Left colon (tissue), 2 donors: ENCODE results near the gene IL16. TPM values are rescaled to one million over a fixed set of nuclear protein-coding genes. Genes with fewer than 3 reads are reported as not detected.

Source experiments
- ATAC-seq: fragments of 200-7000 bp; cut with Tn5 transposase; one replicate; pipeline ENCODE4 v1.9.1; 2020; ENCODE audit warnings: mild to moderate bottlenecking, moderate library complexity
- DNase-seq, 2 donors: peaks; one replicate each; pipeline ENCODE4 v3.0.0-alpha.2; 2020
- intact Hi-C, 2 donors: fragments of 100-400 bp; cut with DNase I in 1 of 2; cut with micrococcal nuclease in 1 of 2; formaldehyde crosslinking; loops; one replicate each; pipeline versions ENCODE4 v1.11.2 to v1.14.0; 2022; cut with DNase I, micrococcal nuclease
- total RNA-seq, 2 donors: library from RNA; stranded (reverse); fragmentation: NEBNext Ultra II Directional; extraction: Animal tissue kit (Norgen Biotek cat#: 25700); gene quantifications; one replicate each; pipeline ENCODE4 v1.2.1, GENCODE V29; 2021
- donor health status: DM: no; HTN: no; CAD: no.
- donor health status: DM: yes; HTN: yes; CAD: no.

IL16 gene
- total RNA-seq, 2 donors from 2014 or later: 2.1 to 9.2 TPM

DNA sequence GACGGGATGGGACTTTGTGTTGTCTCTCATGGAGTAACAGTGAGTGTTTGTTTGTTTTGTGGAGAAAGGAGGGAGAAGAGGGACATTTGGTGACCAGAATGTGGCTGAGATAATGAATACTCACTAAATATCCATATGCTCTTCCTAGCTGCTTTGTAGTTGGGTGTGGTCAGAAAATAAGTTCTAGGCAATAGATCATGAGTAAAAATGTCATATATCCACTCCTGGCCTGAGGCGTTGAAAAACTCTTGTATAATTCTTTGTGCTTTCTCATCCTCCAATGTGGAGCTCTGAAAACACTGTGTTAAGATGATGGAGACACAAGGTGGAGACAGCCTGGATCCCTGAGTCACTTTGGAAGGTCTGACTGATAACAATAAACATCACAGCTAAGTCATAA lies 28.0 kb upstream of the IL16 start:
- ATAC-seq: no peak
- DNase-seq: no peak
- intact Hi-C loops: no loop called here

DNA sequence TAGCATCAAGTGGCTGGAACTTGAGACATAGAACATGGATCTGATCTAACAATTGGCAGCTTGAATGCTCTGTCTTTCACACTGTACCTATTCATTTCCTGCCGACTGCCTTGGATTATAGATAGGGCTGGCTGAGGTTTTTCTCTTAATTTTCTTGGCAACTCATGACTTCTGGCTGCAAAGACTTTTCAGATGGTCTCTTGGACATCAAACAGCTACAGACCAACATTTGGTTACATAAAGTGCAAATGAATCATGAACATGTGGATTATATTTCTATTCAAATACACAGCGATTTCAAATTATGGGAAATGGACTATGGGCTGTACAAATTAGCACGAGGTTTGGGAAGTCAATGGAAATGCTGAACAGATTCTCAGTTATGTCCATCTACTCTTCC lies 26.2 kb upstream of the IL16 start:
- ATAC-seq (no peak), DNase-seq (no peak)
- intact Hi-C loops: no loop called here

DNA sequence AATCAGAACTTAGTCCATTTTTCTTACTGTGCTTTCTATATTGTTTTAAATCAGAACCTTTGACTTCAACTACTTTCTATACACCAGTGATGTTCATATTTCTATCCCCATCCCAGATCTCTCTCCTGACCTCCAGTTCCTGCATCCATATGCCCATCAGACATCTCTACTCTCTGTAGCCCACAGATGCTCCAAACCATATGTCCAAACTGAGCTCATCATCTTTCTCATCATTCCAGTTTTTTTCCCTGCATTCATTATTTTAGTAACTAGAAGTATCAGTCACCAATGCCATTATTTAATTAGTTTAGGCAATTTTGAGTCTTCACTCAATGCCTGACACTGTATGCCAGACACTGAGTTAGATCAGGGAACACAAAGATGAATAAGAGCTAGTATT lies 25.4 kb upstream of the IL16 start:
- intact Hi-C loops: no loop called here
- DNase-seq (no peak), ATAC-seq (no peak)

DNA sequence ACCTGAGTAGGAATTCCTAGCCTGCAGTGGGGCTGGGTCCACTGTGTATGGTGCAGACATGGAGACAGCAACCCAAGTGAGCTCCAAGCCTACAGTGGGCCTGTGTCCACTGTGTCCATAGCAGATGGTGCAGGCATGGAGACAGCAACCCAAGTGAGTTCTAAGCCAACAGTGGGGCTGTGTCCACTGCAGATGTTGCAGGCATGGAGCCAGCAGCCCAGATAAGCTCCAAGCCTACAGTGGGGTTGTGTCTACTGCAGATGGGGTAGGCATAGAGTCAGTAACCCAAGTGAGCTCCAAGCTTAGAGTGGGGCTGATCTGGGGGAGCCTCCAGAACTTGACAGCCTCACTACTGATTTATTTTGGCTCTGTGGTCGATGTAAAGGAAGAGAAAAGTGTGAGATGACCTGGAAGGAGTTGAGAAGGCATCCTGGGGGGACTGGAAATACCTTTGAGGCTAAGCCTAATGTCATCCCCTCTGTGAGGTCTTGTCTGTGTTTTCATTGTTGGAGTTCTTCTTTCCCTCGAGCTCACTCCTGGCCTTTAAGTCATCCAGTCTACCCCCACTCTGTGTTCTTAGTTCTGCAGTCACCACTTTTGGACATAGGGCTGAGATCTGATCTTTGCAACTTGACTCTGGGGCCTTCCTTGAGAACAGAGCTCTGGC lies 22.4 kb upstream of the IL16 start:
- intact Hi-C loops: no loop called here
- ATAC-seq (no peak), DNase-seq (no peak)

DNA sequence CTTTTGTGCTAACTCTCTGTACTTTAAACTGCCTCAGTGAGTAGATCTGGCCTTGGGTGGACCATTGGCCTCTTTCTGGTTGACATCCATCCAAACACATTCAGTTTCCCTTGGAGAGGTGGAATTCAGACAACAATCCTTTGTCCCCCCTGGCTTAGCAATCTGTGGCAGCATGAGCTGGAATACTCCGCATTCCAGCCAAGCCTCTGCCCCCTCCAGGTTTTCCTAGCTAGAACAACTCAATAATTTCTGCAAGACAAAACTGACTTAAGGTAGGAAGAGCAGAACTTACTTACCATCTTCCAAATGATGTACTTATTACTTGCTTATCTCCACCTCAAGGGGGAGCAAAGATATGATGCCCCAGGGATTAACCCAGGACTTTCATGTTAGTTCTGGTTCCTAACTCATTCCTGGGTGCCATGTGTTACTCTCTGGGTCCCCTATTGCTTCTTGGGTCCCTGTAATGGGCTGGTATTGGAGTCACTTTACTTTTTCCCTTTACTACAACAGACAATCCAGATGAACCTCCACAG lies 21.8 kb upstream of the IL16 start:
- intact Hi-C loops: no loop called here
- ATAC-seq: no peak
- DNase-seq: no peak

DNA sequence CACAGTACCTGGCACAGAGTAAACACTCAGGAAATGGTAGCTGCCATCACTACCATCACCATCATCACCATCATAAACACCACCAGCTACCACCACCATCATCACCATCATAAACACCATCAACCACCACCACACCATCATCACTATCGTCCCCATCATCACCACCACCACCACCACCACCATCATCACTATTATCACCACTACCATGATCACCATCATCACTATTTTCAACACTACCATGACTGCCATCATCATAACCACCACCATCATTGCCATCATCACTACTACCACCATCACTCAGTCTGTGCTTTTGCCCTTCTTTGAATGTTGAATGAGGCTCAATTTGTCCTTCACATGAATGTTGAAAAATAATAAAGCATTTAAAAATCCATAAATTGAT lies 21.2 kb upstream of the IL16 start:
- no peak for DNase-seq
- intact Hi-C loops: no loop called here
- no peak for ATAC-seq

DNA sequence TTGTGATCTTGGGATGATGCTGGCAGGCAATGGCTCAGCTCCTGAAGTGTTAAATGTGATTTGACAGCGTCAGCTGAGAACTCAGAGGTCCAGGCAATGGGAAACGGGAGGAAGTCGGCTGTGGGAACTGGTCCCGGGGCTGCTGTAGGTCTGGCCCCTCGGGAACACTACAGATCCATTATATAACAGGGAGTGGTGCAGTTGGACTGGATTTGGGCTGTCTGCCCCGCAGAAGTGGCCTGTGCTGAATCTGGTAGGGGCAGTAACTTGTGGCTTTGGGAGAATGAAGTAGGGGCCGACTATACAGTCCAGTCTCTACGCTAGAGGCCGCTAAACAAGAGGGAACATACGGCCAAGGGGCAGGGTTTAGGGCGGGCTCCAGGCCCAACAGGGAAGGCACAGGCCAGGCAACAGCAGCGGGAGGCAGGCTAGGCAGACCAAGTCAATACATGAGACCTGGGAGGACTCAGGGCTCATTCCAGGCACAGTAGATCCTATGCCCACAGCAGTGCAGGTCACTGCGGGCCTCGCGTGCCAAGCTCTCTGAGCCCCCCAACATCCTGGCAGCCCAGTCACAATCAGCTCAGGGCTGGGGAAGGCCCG lies 20.3 kb upstream of the IL16 start:
- ATAC-seq: no peak
- intact Hi-C loops: no loop called here
- no peak for DNase-seq

DNA sequence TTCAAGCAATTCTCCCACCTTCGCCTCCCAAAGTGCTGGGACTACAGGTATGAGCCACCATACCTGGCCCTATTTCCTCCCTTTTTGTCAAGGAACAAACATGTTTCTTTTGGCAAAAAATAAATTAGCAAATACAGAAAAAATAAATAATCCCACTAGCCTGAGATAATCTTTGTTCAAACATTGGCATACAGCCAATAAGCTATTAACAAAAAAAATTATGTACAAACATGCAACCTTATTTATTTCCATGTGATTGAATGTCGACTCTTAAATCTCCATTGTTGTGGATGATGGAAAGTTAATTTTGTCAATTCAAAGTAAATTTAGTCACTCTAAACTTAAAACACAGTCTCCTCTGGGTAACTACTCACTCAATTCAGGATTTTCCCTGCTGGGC lies 18.3 kb upstream of the IL16 start:
- intact Hi-C loops: no loop called here
- no peak for DNase-seq

DNA sequence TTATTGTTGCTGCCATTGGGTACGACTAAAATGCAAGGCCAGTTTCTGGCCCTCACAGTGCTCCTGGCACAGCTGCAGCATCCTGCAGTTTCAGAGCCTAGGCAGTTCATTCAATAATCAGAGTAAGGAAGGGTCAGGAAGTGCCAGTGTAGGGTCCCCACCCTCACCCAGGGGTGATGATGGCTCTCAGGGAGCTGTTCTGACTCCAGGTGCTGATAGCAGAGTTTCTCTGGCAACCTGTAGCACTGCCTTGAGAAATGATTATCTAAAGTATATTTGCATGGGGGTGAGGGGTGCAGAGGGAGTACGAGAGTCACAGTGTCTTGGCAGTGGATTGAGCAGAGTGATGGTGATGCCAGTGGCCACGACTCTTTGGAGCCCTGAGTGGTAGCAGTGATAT lies 15.5 kb upstream of the IL16 start:
- intact Hi-C loops: no loop called here
- no peak for ATAC-seq

More for the DNA sequence above, 18.3 kb upstream of the IL16 start:
- ATAC-seq: no peak

DNA sequence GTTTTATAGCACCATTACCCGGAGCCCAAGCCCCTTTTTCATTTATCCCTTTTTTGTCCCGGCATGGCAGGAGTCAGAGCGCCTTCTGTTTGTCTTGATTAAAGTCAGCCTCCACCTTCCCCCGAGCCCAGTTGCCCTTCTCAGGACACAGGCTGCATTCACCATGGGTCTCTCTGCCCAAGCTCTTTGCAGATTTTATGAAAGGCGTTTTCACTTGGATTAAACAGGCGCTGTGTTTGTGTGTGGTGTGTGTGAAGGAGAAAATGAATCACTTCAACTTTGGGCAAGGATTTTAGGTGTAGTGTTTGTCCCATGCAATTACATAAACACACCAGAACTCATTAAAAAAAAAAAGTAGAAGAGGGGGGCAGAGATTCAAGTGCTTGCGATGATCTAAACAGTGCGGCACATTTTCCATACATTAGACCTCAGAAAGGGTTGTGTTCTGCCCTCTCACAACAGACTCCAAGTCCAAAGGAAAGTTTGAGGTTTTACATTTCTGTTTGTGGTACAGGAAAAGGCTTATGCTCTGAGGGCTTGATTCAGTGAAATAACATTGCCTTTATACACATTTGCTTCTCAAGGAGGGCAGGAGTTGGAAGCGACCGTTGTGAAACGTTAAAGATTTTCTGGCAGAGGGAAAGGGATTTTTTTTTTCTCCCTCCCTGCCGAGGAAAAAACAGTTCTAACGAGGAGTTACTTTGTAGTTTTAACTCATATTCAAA lies 14.5 kb upstream of the IL16 start:
- DNase-seq (no peak), ATAC-seq (no peak)
- intact Hi-C loops: no loop called here

More for the DNA sequence above, 15.5 kb upstream of the IL16 start:
- no peak for DNase-seq

DNA sequence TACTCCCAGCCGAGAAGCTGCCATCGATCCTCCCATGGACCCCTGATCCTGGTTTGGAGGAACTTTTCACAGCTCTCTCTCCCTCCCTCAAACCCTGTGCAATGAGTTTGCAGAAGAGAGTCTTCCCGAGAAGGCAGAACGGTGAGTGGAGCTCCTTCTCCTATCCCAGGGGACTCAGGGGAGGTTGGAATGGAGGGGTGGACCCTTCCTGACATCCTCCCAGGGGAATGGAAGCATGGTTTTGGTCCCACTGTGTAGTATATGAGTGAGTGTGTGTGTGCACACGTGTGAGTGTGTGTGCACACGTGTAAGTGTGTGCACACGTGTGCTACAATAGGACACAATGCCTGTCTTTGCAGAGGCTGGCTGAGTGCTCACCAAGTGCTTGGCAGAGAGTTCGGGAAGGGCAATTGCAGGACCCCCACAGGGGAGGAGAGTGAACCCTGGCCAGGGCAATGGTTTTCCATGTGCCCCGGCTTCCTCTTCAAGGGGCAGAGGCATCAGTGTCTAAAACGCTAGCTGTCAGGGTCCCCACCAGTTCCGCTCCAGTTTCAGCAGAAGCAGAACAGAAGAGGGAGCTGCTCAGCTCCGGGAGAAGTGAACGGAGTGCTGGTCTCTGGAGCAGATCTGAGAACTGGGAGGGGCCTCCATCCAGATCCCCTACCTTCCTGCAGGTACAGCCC lies 13.8 kb upstream of the IL16 start:
- no peak for DNase-seq
- intact Hi-C loops: no loop called here
- ATAC-seq: no peak

DNA sequence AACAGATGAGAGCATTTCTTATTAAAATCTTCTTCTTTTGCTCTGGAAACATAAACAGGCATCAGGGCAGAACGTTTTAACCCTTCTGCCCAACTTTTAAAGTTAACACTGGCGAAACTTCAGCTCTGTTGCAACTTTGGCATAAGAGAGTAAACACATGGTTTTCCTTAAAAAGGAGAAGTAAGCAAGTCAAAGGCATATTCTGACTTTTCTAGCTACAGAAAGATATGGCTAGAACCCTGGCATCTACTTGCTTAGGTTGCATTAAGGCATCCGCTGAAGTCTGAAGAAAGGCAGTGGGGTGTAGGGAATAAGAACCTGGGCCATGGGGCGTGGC lies 13.3 kb upstream of the IL16 start:
- intact Hi-C loops: no loop called here
- no peak for DNase-seq
- ATAC-seq: no peak

DNA sequence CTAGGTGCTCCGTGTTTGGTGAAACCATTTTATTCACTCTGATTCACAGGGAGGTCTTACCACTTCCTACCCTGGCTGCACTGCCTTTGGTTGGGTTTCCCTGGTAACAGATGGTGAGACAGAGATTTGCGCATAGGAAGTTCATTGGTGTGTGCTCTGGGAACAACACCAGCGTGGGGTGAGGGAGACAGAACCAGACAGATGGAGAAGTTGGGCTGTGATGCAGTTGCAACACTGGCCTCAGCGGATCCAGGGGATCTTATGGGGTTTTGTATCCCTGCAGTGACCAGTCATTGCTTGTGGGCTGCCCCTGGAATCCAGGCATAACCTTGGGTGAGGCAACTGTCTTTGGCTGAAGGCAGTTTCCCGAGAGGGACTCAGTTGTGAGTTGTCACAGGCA lies 12.5 kb upstream of the IL16 start:
- DNase-seq (no peak), ATAC-seq (no peak)
- intact Hi-C loops: no loop called here

DNA sequence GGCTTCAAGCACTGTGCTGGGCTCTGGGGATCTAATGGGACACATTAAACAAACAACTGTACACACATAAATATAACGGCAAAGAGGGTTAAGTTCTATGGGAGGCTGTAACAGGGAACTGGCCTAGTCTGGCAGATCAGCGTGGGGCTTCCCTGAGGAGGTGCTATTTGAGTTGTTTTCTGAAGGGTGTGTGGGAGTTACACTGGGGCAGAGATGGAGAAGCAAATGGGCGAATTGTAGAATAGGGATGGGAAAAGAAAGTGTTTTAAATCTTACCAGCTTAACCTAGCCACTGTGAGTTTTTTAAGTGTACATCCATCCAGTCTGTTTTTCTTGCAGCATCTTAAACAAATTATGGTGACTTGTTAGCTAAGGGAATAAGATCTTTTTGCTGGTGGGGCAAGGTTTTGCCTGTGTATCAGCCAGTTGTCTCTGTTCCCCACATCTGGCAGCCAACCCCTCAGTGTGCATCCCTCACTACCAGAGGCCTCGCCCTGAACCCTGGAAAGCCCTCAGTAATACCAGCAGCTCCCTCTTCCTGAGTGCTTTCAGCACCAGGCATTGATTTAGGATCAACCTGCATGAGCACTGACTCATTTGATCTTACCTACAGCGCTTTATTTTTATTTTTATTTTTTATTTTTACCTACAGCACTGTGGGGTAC lies 10.9 kb upstream of the IL16 start:
- ATAC-seq: no peak
- no peak for DNase-seq
- intact Hi-C loops: no loop called here

DNA sequence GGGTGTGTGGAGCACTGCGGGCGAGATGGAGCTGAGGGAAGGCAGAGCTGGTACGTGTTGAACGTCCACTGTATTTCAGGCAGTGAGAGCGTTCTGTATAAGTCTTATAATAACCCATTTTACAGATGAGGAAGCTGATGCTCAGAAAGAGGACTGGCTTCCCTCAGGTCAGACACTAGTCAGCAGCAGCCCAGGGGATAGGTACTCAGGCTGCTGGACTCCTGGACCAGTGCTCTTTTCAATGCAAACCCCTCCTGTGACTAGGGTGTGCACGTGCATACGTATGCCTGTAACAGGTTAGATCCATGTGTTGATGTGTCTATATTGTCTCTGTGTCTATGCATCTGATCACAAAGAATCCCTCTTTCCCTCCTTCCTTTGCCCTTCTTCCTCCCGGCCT lies 8.3 kb upstream of the IL16 start:
- intact Hi-C loops: no loop called here

DNA sequence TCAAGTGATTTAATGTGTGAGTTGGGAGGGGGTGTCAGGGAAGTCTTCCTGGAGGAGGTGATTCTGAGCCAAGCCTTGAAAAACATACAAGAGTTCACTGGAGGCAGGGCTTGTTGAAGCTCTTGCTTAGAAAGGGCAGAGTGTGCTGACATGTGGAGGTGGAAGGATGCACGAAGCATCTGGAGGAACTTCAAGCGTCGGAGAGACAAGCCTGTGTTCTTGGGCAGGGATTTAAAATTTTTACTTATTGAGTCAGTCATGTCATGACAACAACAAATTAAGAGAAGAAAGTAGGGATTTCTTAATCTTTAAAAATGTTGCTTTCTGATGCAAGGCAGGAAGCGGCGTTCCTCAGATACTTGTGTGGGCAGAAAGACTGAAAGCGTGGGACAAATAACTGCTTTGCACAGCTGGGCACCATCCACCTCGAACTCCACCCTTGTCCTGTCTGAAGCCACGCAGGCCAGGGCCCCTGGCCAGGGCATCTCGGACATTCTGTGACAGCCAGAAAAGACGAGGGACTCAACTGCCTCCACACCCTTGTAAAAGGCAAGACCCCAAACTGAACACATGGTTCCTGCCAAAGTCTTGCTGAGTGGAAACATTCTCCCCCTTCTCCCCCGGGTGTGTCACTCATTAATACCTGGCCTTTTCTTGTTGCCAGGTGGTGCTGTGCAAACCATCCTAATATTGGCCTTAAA lies 6.9 kb upstream of the IL16 start:
- intact Hi-C loops: no loop called here
- ATAC-seq: no peak

More for the DNA sequence above, 8.3 kb upstream of the IL16 start:
- ATAC-seq (no peak), DNase-seq (no peak)

DNA sequence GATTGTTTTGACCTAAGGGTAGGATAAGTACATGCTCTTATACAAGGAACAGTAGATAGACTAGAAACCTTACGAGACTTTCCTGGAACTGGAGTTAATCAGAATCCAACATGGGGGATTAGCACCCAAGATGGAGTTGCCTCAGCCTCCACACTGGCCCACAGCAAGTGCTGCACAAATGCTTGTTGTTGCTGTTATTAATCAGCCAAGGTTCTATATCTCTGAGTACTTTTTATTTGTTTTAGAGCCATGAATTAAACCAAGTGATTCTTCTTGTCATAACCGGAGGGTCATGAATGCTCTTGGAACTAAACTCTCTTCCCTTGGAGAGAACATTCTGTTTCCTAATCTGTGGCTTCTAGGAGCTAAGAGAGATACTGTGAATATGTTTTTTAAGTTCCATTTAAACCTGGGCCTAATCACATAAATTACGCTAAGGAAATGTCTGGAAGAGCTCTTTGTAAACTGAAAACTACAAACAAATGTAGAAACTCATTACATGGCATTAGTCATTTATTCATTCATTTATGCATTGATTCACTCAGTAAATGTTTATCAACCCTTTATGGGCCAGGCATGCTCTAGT lies 5.7 kb upstream of the IL16 start:
- intact Hi-C loops: no loop called here
- DNase-seq (no peak), ATAC-seq (no peak)

More for the DNA sequence above, 6.9 kb upstream of the IL16 start:
- DNase-seq: no peak

DNA sequence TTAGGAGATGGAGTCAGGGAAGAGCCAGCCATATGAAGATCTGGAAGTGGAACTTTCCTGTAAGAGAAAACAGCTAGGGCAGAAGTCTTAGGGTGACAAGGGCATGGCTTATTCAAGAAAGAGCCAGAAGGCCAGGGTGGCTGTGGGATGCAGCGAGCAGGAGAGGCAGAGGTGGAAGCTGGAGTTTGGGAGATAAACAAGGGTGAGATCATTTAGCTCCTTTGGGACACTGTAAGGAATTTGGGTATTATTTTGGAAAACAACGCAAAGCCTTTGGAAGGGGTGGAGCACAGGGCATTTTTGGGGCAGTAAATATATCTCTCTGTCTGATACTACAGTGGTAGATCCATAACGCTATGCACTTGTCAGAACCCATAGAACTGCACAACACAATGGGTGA lies 5.0 kb upstream of the IL16 start:
- DNase-seq (no peak), ATAC-seq (no peak)
- intact Hi-C loops: no loop called here
